ENCODE data around the gene DDX23. TPM values are rescaled to one million over a fixed set of nuclear protein-coding genes. Genes with fewer than 3 reads are reported as not detected.

Gene DDX23
- total RNA-seq, 1 donor from 2014 or later = 56.9 TPM

DNA sequence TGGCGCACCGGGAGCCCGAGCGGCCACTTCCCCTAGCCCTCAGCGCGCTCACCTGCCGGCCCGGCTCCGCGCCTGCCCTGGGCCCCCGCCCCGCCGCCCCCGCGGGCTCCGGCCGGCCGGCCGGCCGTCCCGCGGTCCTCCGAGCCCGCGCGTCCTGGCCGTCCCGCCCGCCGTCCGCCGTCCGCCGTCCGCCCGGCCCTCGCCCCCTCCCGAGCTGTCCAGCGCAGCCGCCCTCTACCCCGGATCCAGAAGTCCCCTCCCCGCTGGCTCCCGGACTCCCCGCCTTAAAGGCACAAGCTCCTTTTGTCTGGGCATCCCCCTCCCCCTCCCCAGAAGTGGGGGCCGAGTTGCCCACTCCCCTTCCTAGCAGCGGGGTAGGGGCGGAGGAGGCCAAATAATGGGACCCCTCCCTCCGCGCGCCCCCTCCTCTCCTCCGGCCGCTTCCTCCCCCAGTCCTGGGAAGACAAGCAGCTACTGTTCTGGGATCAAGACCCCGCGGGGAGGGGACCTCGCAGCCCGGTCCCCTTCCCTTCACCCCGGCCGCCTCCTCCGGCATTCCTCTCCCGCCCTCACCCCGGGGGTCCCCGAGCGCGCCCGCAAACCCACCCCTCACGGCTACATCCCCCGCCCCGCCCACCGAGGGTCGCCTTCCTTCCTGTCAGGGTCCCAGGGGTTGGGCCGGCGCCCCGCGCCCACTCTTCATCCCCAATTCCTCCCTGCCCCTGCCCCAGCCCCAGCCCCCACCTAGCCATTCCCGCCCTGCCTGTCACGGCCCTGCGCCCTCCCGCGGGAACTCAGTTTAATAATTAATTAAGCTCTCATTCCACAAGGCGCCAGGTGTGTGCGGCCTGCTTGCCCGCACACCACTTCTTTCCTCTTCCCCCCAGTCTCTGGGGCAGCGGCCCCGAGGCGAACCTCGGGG lies 62.8 kb downstream of the DDX23 start, which contains the start of gene ADCY6:
Gene ADCY6 (minus strand): TSS at position 236 of the 922 bp plus-strand sequence. CDS start 5,655 bp downstream, outside the sequence.
- H3K9ac ChIP-seq (ENCODE audit: low read depth in 1 of 3, low read length in 3 of 3) = peak within 1 kb of the TSS; percentile 80 to 89 (median 87)
- H3K36me3 ChIP-seq (ENCODE audit: control insufficient read depth in 3 of 3, insufficient read depth in 3 of 3, low read length in 3 of 3) = no peaks in the 10 kb centered on the region
- H3K4me1 ChIP-seq (ENCODE audit: control insufficient read depth in 3 of 3, insufficient read depth in 3 of 3, low read length in 3 of 3) = peaks cover 15 to 20% (median 17%) of the 10 kb centered on the region in 3 donors
- no peaks in the 10 kb centered on the region for H3K9me3 ChIP-seq (ENCODE audit: control insufficient read depth in 3 of 3, low read length in 3 of 3)
- H3K27me3 ChIP-seq (ENCODE audit: control insufficient read depth in 3 of 3, insufficient read depth in 3 of 3, low read length in 3 of 3) = no peaks in the 10 kb centered on the region
- H3K4me3 ChIP-seq (ENCODE audit: low read length in 3 of 3) = peak within 1 kb of the TSS; percentile 77 to 88 (median 82)
- peak within 1 kb of the TSS; percentile 79 for H3K27ac ChIP-seq (ENCODE audit: low read depth, low read length)

DNA sequence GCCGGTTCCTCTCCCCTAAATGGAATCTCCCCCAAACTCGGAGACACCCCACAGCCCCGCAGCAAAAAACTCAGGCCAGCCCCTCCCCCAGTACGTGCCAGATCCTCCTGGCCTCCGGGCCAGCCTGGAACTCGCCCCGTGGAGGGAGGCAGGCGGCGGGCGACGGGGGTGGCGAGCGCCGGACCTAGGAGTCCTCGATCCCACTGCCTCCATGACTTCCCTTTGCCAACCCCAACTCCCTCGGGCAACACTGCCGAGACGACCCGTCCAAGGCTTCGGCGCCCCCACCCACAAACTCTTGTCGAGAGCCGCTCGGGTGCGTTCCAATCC lies 63.5 kb downstream of the DDX23 start:
- Histone ChIP-seq H3K4me3 (ENCODE audit: low read length in 3 of 3) (peak overlapping the region; percentile 77 to 88 (median 82)), H3K9ac (ENCODE audit: low read depth in 1 of 3, low read length in 3 of 3) (peak overlapping the region; percentile 80 to 89 (median 87)), H3K27me3 (ENCODE audit: control insufficient read depth in 3 of 3, insufficient read depth in 3 of 3, low read length in 3 of 3) (no peaks in the 10 kb centered on the region), H3K4me1 (ENCODE audit: control insufficient read depth in 3 of 3, insufficient read depth in 3 of 3, low read length in 3 of 3) (peaks cover 15 to 20% (median 17%) of the 10 kb centered on the region in 3 donors), H3K9me3 (ENCODE audit: control insufficient read depth in 3 of 3, low read length in 3 of 3) (no peaks in the 10 kb centered on the region), H3K27ac (ENCODE audit: low read depth, low read length) (peak overlapping the region; percentile 75), H3K36me3 (ENCODE audit: control insufficient read depth in 3 of 3, insufficient read depth in 3 of 3, low read length in 3 of 3) (no peaks in the 10 kb centered on the region)

DNA sequence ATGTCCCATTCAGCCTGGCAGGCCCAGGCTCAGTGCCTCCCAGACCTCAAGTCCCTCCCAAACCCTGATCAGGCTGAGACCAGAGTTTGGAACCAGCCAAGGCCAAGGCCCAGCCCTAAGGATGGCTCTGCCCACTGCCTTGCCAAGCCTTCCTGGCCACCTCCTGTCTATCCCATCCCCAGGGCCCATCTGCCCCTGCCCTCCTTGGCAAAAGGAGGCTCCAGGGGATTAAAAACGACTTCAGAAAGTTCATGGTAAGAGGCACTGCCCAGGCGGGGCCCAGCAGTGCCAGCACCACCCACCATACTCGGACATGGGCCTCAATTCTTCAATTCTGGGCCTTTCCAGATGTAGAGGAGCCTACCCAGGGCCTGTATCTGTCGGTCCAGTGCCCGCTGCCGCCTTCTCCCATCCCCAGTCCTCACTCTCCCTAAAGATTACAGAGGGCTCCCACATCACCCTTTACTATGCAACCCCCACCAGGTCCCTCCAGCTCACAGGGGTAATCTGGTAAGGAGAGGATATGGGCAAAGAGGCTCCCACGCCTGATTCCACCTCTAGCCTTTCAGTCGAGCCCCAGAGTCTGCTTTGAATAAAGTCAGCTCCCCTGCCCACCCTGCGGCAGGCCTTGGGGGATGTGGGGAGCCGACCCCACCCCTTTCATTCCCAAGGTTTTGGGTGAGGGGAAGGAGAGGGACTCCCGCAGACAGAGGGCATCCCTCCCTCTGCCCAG lies 64.0 kb downstream of the DDX23 start:
- H3K27ac ChIP-seq (ENCODE audit: low read depth, low read length) = peak overlapping the region; percentile 75
- H3K4me1 ChIP-seq (ENCODE audit: control insufficient read depth in 3 of 3, insufficient read depth in 3 of 3, low read length in 3 of 3) = peaks cover 15 to 20% (median 17%) of the 10 kb centered on the region in 3 donors
- H3K9me3 ChIP-seq (ENCODE audit: control insufficient read depth in 3 of 3, low read length in 3 of 3) = no peaks in the 10 kb centered on the region
- peaks cover 0 to 1% (median under 1%) of the 10 kb centered on the region in 3 donors for H3K36me3 ChIP-seq (ENCODE audit: control insufficient read depth in 3 of 3, insufficient read depth in 3 of 3, low read length in 3 of 3)
- peak overlapping the region; percentile 80 to 89 (median 87) for H3K9ac ChIP-seq (ENCODE audit: low read depth in 1 of 3, low read length in 3 of 3)
- no peaks in the 10 kb centered on the region for H3K27me3 ChIP-seq (ENCODE audit: control insufficient read depth in 3 of 3, insufficient read depth in 3 of 3, low read length in 3 of 3)
- H3K4me3 ChIP-seq (ENCODE audit: low read length in 3 of 3) = peak overlapping the region; percentile 77 to 88 (median 82)

DNA sequence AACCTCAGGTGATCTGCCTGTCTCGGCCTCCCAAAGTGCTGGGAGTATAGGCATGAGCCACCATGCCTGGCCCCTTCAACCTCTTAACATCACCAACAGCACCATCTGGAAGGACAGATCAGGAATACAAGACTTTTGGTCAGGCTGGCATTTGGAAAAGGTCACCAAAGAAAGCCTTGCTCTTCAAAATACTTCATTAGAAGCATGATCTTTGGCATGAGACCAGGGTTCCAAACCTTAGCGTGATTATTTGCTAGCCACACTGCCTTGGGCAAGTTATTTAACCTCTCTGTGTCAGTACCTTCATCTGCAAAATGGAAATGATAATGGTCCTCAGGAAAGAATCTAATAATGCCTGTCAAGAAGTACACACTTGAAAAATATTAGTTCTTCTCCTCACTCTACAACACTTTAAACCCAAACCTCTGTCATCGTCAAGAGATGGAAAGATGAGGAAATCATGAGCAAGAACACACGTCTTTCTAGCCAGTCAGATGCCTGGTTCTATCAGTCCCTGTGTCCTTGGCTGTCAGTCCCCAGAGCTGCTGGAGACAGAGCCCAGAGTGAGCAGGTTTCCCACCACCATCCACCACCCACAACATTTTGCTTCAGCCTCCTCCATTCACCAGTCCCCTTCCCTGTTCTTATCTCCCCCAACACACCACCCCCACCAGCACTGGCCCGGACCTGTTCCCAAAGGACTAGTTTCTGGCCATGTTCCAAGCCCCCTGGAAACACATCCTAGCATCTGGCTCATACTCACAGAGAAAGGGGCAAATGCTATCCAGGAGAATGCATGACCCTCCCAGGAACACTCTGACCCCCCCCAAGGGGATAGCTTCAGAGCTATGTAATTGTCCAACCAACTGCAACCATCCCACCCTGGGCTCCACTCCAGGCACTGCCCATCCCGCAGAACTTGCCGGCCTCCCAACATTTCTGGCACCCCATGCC lies 65.1 kb downstream of the DDX23 start:
- H3K27me3 ChIP-seq (ENCODE audit: control insufficient read depth in 3 of 3, insufficient read depth in 3 of 3, low read length in 3 of 3) = no peaks in the 10 kb centered on the region
- H3K27ac ChIP-seq (ENCODE audit: low read depth, low read length) = peak overlapping the region; percentile 75
- peak overlapping the region in 2 of 3 donors; percentile 87 to 89 for H3K9ac ChIP-seq (ENCODE audit: low read depth in 1 of 3, low read length in 3 of 3)
- peak overlapping the region in 2 of 3 donors; percentile 77 to 88 for H3K4me3 ChIP-seq (ENCODE audit: low read length in 3 of 3)
- H3K9me3 ChIP-seq (ENCODE audit: control insufficient read depth in 3 of 3, low read length in 3 of 3) = no peaks in the 10 kb centered on the region
- H3K4me1 ChIP-seq (ENCODE audit: control insufficient read depth in 3 of 3, insufficient read depth in 3 of 3, low read length in 3 of 3) = peaks cover 15 to 24% (median 23%) of the 10 kb centered on the region in 3 donors
- peaks cover 6 to 7% (median 7%) of the 10 kb centered on the region in 3 donors for H3K36me3 ChIP-seq (ENCODE audit: control insufficient read depth in 3 of 3, insufficient read depth in 3 of 3, low read length in 3 of 3)

DNA sequence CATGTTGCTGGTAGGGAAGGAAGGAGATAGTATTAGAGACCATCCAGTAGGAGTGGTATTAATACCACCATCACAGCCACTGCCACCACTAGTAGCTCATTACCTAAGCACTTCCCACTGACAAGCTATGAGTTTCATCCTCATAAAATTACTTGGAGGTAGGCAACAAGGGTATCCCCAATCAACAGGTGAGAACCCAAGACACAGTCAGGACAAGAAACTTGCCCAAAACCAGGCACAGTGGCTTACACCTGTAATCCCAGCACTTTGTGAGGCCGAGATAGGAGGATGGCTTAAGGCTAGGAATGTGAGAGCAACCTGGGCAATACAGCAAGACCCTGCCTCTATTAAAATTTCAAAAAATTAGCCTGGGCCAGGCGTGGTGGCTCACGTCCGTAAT lies 68.5 kb downstream of the DDX23 start:
- no peak overlapping the region for H3K27ac ChIP-seq (ENCODE audit: low read depth, low read length)
- no peak overlapping the region for H3K9ac ChIP-seq (ENCODE audit: low read depth in 1 of 3, low read length in 3 of 3)
- H3K27me3 ChIP-seq (ENCODE audit: control insufficient read depth in 3 of 3, insufficient read depth in 3 of 3, low read length in 3 of 3) = no peaks in the 10 kb centered on the region
- H3K4me3 ChIP-seq (ENCODE audit: low read length in 3 of 3) = no peak overlapping the region
- H3K4me1 ChIP-seq (ENCODE audit: control insufficient read depth in 3 of 3, insufficient read depth in 3 of 3, low read length in 3 of 3) = peaks cover 32 to 49% (median 44%) of the 10 kb centered on the region in 3 donors
- no peaks in the 10 kb centered on the region for H3K9me3 ChIP-seq (ENCODE audit: control insufficient read depth in 3 of 3, low read length in 3 of 3)
- H3K36me3 ChIP-seq (ENCODE audit: control insufficient read depth in 3 of 3, insufficient read depth in 3 of 3, low read length in 3 of 3) = peaks cover 7 to 8% (median 7%) of the 10 kb centered on the region in 3 donors

DNA sequence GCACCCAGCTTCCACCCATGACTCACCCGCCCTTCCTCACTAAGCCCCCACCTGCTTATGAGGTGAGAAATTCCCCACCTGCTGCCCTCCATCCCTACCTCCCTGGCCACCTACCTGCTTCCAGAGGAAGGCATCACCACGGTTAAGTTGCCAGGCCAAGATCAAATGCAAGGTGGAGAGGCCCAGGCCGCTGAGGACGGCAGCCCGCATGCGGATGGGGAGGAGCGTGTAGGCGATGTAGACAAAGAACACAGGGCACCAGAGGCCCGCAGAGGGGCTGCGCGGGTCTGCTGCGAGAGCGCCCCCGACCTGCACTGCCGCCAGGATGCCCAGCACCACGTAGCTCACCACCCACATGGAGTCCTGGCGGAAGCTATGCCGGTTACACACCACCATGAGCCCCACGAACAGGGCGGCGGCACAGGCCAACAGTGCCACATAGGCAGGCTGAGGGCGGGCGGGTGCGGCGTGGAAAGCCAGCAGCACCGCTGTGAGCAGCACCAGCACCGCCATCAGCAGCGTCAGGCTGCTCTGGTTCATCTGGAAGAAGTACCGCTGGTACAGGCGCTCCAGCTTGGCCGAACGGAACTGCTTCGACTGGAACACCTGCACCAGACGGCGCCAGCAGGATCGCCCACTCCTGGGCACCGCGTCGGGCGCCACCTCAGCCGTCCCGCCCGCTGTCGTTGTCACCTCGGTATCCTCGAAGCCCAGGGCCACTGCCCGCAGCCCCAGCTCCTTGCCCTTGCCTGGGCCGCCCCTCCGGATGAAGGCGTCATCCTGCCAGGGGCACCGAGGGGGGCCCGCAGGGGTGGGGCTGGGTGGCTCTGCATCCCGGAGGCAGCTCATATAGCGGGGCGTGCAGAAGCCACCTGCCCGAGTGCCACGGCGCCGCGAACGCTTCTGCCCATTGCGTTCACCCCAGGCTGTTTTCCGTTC lies 69.2 kb downstream of the DDX23 start:
- Histone ChIP-seq H3K27me3 (ENCODE audit: control insufficient read depth in 3 of 3, insufficient read depth in 3 of 3, low read length in 3 of 3) (no peaks in the 10 kb centered on the region), H3K9me3 (ENCODE audit: control insufficient read depth in 3 of 3, low read length in 3 of 3) (no peaks in the 10 kb centered on the region), H3K36me3 (ENCODE audit: control insufficient read depth in 3 of 3, insufficient read depth in 3 of 3, low read length in 3 of 3) (peaks cover 7 to 14% (median 8%) of the 10 kb centered on the region in 3 donors), H3K27ac (ENCODE audit: low read depth, low read length) (no peak overlapping the region), H3K4me3 (ENCODE audit: low read length in 3 of 3) (no peak overlapping the region), H3K9ac (ENCODE audit: low read depth in 1 of 3, low read length in 3 of 3) (no peak overlapping the region), H3K4me1 (ENCODE audit: control insufficient read depth in 3 of 3, insufficient read depth in 3 of 3, low read length in 3 of 3) (peaks cover 27 to 43% (median 41%) of the 10 kb centered on the region in 3 donors)

DNA sequence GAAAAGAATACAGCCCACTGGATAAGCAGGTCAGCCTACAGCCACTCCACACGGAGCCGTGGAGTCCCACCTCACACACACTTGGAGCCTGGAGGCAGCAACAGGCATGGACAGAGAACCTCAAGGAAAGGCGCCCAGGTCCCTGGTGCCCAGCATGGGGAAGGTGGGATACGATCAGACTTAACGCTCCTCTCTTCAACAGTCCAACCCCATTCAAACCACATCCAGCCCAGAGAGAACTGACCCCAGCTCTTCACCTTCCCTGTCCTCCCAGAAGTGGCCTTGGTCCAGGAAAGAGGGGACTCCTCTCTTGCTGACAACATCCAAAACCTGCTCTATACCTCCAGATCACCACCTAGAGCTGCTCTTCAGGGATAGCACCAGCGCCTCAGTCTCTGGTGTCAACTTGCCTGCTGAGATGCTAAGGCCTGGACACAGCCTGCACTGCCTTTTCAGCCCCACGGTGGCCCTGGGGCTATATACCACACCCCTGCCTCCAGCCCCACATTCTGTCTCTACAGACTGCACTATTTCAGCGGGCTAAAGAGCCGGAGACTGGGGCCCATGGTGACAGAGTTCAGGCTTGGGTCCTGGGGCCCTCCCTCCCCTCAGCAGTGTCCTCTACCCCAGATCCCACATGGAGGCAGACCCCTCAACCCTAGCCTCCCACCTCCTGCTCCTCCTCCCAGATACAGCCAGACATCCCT lies 70.1 kb downstream of the DDX23 start:
- Histone ChIP-seq H3K4me3 (ENCODE audit: low read length in 3 of 3) (no peak overlapping the region), H3K4me1 (ENCODE audit: control insufficient read depth in 3 of 3, insufficient read depth in 3 of 3, low read length in 3 of 3) (peaks cover 18 to 35% (median 32%) of the 10 kb centered on the region in 3 donors), H3K9me3 (ENCODE audit: control insufficient read depth in 3 of 3, low read length in 3 of 3) (no peaks in the 10 kb centered on the region), H3K9ac (ENCODE audit: low read depth in 1 of 3, low read length in 3 of 3) (peak overlapping the region in 1 of 3 donors; percentile 54), H3K27ac (ENCODE audit: low read depth, low read length) (peak overlapping the region; percentile 30), H3K27me3 (ENCODE audit: control insufficient read depth in 3 of 3, insufficient read depth in 3 of 3, low read length in 3 of 3) (no peaks in the 10 kb centered on the region), H3K36me3 (ENCODE audit: control insufficient read depth in 3 of 3, insufficient read depth in 3 of 3, low read length in 3 of 3) (peaks cover 7 to 21% (median 14%) of the 10 kb centered on the region in 3 donors)

DNA sequence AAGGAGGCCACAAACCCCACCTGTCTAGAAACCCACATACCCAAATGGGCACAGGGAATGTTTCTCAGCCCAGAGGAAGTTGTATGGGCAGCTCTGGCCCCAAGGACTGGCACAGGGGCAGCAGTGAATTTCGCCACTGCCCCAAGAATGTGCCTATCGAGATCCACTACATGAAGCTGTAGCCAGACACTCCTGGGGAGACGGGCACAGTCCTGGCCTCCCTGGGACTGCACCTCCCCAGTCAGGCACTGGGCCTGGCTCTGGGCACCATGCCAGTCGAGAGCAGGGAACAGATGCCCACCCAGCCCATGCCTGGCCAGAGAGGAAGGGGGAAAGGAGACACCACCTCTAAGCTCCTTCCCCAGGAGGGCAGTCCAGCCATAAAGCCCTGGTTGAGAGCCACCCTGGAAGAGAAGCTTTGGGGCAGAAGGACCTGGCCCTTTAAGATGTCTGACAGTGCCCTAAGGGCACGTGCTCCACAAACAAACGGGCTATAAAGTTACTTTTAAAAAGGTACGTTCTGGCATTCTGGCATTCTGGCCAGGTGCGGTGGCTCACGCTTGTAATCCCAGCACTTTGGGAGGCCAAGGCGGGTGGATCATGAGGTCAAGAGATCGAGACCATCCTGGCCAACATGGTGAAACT lies 71.5 kb downstream of the DDX23 start:
- Histone ChIP-seq H3K4me1 (ENCODE audit: control insufficient read depth in 3 of 3, insufficient read depth in 3 of 3, low read length in 3 of 3) (peaks cover 17 to 33% (median 27%) of the 10 kb centered on the region in 3 donors), H3K27ac (ENCODE audit: low read depth, low read length) (peak overlapping the region; percentile 70), H3K9ac (ENCODE audit: low read depth in 1 of 3, low read length in 3 of 3) (peak overlapping the region in 2 of 3 donors; percentile 3 to 40), H3K4me3 (ENCODE audit: low read length in 3 of 3) (peak overlapping the region in 1 of 3 donors; percentile 13), H3K36me3 (ENCODE audit: control insufficient read depth in 3 of 3, insufficient read depth in 3 of 3, low read length in 3 of 3) (peaks cover 16 to 27% (median 19%) of the 10 kb centered on the region in 3 donors), H3K27me3 (ENCODE audit: control insufficient read depth in 3 of 3, insufficient read depth in 3 of 3, low read length in 3 of 3) (no peaks in the 10 kb centered on the region), H3K9me3 (ENCODE audit: control insufficient read depth in 3 of 3, low read length in 3 of 3) (no peaks in the 10 kb centered on the region)

Data from skeletal muscle tissue (tissue), 4 donors.